ENCODE measurements around the gene LUZP2. TPM values are rescaled to one million over a fixed set of nuclear protein-coding genes. Genes with fewer than 3 reads are reported as not detected.

LUZP2 gene
- total RNA-seq, 4 donors from 2014 or later: 0.19 to 0.99 TPM; not detected in 2

DNA sequence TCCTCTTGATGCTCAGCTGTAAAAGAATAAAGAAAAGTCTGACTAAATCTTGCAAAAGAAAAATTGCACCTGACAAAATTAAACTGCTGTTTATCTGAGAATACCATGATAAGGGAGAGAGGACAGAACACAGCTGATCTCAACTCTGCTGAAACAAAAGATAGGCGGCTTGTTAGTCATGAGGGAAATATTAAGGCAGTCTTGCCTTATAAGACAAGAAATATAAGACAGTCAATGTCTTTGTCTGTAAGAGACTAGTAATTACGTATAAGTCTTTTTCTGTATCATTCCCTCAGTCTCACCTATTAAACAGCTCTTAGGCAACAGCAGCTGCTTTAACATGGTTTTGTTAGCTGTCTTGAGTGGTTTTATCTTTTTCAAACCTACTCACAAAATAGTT lies 296.6 kb downstream of the LUZP2 start:
- Histone ChIP-seq H3K27me3 (no peaks in the 10 kb centered on the region), H3K27ac (replicated peaks in 1 of 4) (no peak overlapping the region), H3K36me3 (no peaks in the 10 kb centered on the region), H3K9me3 (no peaks in the 10 kb centered on the region), H3K4me1 (no peaks in the 10 kb centered on the region), H3K4me3 (no peak overlapping the region)
- intact Hi-C loops (cut with DNase I): no loop called here
- no peak for DNase-seq (ENCODE audit: extremely low spot score)
- 66% methylated on average over 2 of the region's 2 CpGs for WGBS
- TF ChIP-seq POLR2AphosphoS5 (IDR thresholded peaks at IDR 0.05): no peak
- TF ChIP-seq, protein P1, sequence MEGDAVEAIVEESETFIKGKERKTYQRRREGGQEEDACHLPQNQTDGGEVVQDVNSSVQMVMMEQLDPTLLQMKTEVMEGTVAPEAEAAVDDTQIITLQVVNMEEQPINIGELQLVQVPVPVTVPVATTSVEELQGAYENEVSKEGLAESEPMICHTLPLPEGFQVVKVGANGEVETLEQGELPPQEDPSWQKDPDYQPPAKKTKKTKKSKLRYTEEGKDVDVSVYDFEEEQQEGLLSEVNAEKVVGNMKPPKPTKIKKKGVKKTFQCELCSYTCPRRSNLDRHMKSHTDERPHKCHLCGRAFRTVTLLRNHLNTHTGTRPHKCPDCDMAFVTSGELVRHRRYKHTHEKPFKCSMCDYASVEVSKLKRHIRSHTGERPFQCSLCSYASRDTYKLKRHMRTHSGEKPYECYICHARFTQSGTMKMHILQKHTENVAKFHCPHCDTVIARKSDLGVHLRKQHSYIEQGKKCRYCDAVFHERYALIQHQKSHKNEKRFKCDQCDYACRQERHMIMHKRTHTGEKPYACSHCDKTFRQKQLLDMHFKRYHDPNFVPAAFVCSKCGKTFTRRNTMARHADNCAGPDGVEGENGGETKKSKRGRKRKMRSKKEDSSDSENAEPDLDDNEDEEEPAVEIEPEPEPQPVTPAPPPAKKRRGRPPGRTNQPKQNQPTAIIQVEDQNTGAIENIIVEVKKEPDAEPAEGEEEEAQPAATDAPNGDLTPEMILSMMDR (IDR thresholded peaks at IDR 0.05): no peak
- TF ChIP-seq POLR2A (IDR thresholded peaks at IDR 0.05; ENCODE audit: low read depth): no peak
- no peak for TF ChIP-seq EP300 (IDR thresholded peaks at IDR 0.05)

- H3K4me1 ChIP-seq: no peaks in the 10 kb centered on the region
- H3K27ac ChIP-seq (replicated peaks in 1 of 4): no peak overlapping the region
- no peak for DNase-seq (ENCODE audit: extremely low spot score)
- H3K36me3 ChIP-seq: no peaks in the 10 kb centered on the region
- no peak overlapping the region for H3K4me3 ChIP-seq
- no peaks in the 10 kb centered on the region for H3K27me3 ChIP-seq
- TF ChIP-seq POLR2AphosphoS5 (IDR thresholded peaks at IDR 0.05) (no peak), POLR2A (IDR thresholded peaks at IDR 0.05; ENCODE audit: low read depth) (no peak), EP300 (IDR thresholded peaks at IDR 0.05) (no peak)
- TF ChIP-seq, protein P1 (IDR thresholded peaks at IDR 0.05): no peak
- intact Hi-C loops (cut with DNase I): no loop called here
- H3K9me3 ChIP-seq: no peaks in the 10 kb centered on the region
- 93% methylated on average over 1 of the region's 1 CpG for WGBS
These were observed 297.2 kb downstream of the LUZP2 start for GRCh38 chr11:24794064-24794463.

DNA sequence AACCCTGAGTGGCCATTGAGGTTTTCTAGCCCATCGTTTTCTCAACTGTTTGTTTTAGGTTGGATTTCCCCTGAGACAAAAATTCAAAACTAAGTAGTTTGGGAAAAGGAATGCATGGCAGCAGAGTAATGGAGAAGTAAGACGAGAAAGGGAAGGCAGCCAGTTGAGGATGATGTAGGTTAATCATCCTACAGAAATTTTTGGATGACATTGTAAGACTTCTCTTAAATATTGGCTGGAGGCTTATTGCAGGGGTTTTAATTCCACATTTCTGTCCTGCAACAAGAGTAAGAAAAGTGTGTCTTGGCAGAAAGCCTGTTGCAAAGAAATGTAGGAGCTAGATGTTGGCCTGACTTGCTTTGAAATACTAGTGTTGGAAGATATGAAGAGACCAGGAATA lies 308.8 kb downstream of the LUZP2 start:
- TF ChIP-seq, protein P1 (IDR thresholded peaks at IDR 0.05): no peak
- no peak for TF ChIP-seq POLR2AphosphoS5 (IDR thresholded peaks at IDR 0.05)
- TF ChIP-seq EP300 (IDR thresholded peaks at IDR 0.05): no peak
- TF ChIP-seq POLR2A (IDR thresholded peaks at IDR 0.05; ENCODE audit: low read depth): no peak
- no peak overlapping the region for H3K4me3 ChIP-seq
- no peaks in the 10 kb centered on the region for H3K9me3 ChIP-seq
- H3K36me3 ChIP-seq: no peaks in the 10 kb centered on the region
- 49% methylated on average over 2 of the region's 2 CpGs for WGBS
- no peaks in the 10 kb centered on the region for H3K27me3 ChIP-seq
- no peak overlapping the region for H3K27ac ChIP-seq (replicated peaks in 1 of 4)
- intact Hi-C loops (cut with DNase I): no loop called here
- H3K4me1 ChIP-seq: no peaks in the 10 kb centered on the region
- DNase-seq (ENCODE audit: extremely low spot score): no peak

GRCh38 chr11:24808173-24808572 lies 311.3 kb downstream of the LUZP2 start:
- WGBS: 73% methylated on average over 2 of the region's 2 CpGs
- intact Hi-C loops (cut with DNase I): no loop called here
- no peak overlapping the region for H3K4me3 ChIP-seq
- H3K27ac ChIP-seq (replicated peaks in 1 of 4): no peak overlapping the region
- H3K36me3 ChIP-seq: no peaks in the 10 kb centered on the region
- no peaks in the 10 kb centered on the region for H3K4me1 ChIP-seq
- TF ChIP-seq POLR2AphosphoS5 (IDR thresholded peaks at IDR 0.05) (no peak), EP300 (IDR thresholded peaks at IDR 0.05) (no peak)
- TF ChIP-seq, protein P1 (IDR thresholded peaks at IDR 0.05): no peak
- no peaks in the 10 kb centered on the region for H3K9me3 ChIP-seq
- no peaks in the 10 kb centered on the region for H3K27me3 ChIP-seq
- no peak for DNase-seq (ENCODE audit: extremely low spot score)

DNA sequence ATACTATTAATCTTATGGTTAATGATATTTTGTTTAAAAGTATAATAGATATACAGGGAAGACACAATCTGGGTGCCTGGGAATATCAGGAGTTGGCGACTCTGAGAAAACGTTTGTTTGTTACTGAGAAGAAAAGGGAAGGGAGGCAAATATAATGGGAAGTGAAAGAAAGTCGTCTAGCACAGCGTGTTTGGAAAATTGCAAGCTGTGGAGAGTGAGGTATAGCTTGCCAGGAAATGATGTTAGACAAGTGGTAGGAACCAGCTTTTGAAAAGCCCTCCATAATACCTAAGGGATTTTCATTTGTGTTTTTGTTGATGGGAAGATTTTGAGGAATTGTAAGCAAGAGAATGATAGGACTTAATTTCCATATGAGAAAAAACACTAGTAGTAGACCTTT lies 322.2 kb downstream of the LUZP2 start:
- no peaks in the 10 kb centered on the region for H3K36me3 ChIP-seq
- TF ChIP-seq, protein P1 (IDR thresholded peaks at IDR 0.05): no peak
- TF ChIP-seq POLR2A (IDR thresholded peaks at IDR 0.05; ENCODE audit: low read depth) (no peak), EP300 (IDR thresholded peaks at IDR 0.05) (no peak), POLR2AphosphoS5 (IDR thresholded peaks at IDR 0.05) (no peak)
- no peaks in the 10 kb centered on the region for H3K9me3 ChIP-seq

More for the DNA sequence above, 322.2 kb downstream of the LUZP2 start:
- Histone ChIP-seq H3K4me1 (no peaks in the 10 kb centered on the region), H3K27ac (replicated peaks in 1 of 4) (no peak overlapping the region), H3K4me3 (no peak overlapping the region), H3K27me3 (no peaks in the 10 kb centered on the region)
- intact Hi-C loops (cut with DNase I): no loop called here
- DNase-seq (ENCODE audit: extremely low spot score): no peak
- 29% methylated on average over 4 of the region's 4 CpGs for WGBS
